ENCODE data around the gene ARHGAP4.

Gene ARHGAP4

GRCh38 chrX:153865685-153866084 lies 60.4 kb downstream of the ARHGAP4 start:
- TF ChIP-seq, protein P1, sequence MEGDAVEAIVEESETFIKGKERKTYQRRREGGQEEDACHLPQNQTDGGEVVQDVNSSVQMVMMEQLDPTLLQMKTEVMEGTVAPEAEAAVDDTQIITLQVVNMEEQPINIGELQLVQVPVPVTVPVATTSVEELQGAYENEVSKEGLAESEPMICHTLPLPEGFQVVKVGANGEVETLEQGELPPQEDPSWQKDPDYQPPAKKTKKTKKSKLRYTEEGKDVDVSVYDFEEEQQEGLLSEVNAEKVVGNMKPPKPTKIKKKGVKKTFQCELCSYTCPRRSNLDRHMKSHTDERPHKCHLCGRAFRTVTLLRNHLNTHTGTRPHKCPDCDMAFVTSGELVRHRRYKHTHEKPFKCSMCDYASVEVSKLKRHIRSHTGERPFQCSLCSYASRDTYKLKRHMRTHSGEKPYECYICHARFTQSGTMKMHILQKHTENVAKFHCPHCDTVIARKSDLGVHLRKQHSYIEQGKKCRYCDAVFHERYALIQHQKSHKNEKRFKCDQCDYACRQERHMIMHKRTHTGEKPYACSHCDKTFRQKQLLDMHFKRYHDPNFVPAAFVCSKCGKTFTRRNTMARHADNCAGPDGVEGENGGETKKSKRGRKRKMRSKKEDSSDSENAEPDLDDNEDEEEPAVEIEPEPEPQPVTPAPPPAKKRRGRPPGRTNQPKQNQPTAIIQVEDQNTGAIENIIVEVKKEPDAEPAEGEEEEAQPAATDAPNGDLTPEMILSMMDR (IDR thresholded peaks at IDR 0.05; ENCODE audit: borderline replicate concordance, control extremely low read depth, extremely low read depth, insufficient read depth, missing control alignments), result no peak
- DNase-seq (ENCODE audit: low spot score), result no peak
- in situ Hi-C loops (cut with MboI; ENCODE audit: low sequenced_read_pairs, unreplicated experiment), result no loop called here

DNA sequence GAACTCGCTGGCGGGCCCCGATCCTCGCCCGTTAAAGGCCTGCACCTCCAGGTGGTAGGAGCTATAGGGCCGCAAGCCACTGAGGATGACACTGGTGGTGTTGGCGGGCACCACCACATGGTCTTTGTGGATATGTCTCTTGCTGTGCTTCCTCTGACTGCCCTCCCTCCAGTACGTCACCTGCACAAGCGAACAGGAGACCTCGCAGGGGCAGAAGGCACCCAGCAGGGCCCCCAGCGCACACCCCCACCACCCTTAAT lies 60.8 kb downstream of the ARHGAP4 start:
- TF ChIP-seq, protein P1 (IDR thresholded peaks at IDR 0.05; ENCODE audit: borderline replicate concordance, control extremely low read depth, extremely low read depth, insufficient read depth, missing control alignments), result no peak
- in situ Hi-C loops (cut with MboI; ENCODE audit: low sequenced_read_pairs, unreplicated experiment), result no loop called here

GRCh38 chrX:153864561-153865320 lies 61.3 kb downstream of the ARHGAP4 start:
- DNase-seq (ENCODE audit: low spot score), result no peak
- in situ Hi-C loops (cut with MboI; ENCODE audit: low sequenced_read_pairs, unreplicated experiment), result no loop called here
- TF ChIP-seq, protein P1 (IDR thresholded peaks at IDR 0.05; ENCODE audit: borderline replicate concordance, control extremely low read depth, extremely low read depth, insufficient read depth, missing control alignments), result no peak

More for the DNA sequence above, 60.8 kb downstream of the ARHGAP4 start:
- DNase-seq (ENCODE audit: low spot score), result no peak

- in situ Hi-C loops (cut with MboI; ENCODE audit: low sequenced_read_pairs, unreplicated experiment), result no loop called here
- TF ChIP-seq, protein P1 (IDR thresholded peaks at IDR 0.05; ENCODE audit: borderline replicate concordance, control extremely low read depth, extremely low read depth, insufficient read depth, missing control alignments), result no peak
- DNase-seq (ENCODE audit: low spot score), result no peak
Observed at GRCh38 chrX:153864101-153864500, 62.0 kb downstream of the ARHGAP4 start.

- in situ Hi-C loops (cut with MboI; ENCODE audit: low sequenced_read_pairs, unreplicated experiment), result no loop called here
- TF ChIP-seq, protein P1 (IDR thresholded peaks at IDR 0.05; ENCODE audit: borderline replicate concordance, control extremely low read depth, extremely low read depth, insufficient read depth, missing control alignments), result no peak
- peak; percentile 15 for DNase-seq (ENCODE audit: low spot score)
Observed at GRCh38 chrX:153863251-153863991, 62.6 kb downstream of the ARHGAP4 start.

- TF ChIP-seq, protein P1 (IDR thresholded peaks at IDR 0.05; ENCODE audit: borderline replicate concordance, control extremely low read depth, extremely low read depth, insufficient read depth, missing control alignments), result no peak
- in situ Hi-C loops (cut with MboI; ENCODE audit: low sequenced_read_pairs, unreplicated experiment), result no loop called here
- peak; percentile 18 for DNase-seq (ENCODE audit: low spot score)
Observed at GRCh38 chrX:153862369-153863250, 63.5 kb downstream of the ARHGAP4 start.
